ENCODE data around the gene CDR2.

GRCh38 chr16:22322741-22323140, 51.7 kb downstream of the CDR2 start:
- TF ChIP-seq CTCF (IDR thresholded peaks at IDR 0.05): no peak
- TF ChIP-seq POLR2A (IDR thresholded peaks at IDR 0.05): no peak

Data from heart left ventricle (tissue), 13 donors.